Smooth muscle cell of the coronary artery (primary cell): Measurements from ENCODE around the gene HSPA1B. TPM values are rescaled to one million over a fixed set of nuclear protein-coding genes. Genes with fewer than 3 reads are reported as not detected.

Source experiments
- total RNA-seq: library from RNA; depleted of rRNA; stranded (reverse); fragments of >200 nt; gene quantifications from 2 replicates; pipeline ENCODE4 v1.2.3, GENCODE V29; 2014; ENCODE audit warnings: low replicate concordance

Gene HSPA1B
- total RNA-seq: 66.7 and 494 TPM in 2 replicates

DNA sequence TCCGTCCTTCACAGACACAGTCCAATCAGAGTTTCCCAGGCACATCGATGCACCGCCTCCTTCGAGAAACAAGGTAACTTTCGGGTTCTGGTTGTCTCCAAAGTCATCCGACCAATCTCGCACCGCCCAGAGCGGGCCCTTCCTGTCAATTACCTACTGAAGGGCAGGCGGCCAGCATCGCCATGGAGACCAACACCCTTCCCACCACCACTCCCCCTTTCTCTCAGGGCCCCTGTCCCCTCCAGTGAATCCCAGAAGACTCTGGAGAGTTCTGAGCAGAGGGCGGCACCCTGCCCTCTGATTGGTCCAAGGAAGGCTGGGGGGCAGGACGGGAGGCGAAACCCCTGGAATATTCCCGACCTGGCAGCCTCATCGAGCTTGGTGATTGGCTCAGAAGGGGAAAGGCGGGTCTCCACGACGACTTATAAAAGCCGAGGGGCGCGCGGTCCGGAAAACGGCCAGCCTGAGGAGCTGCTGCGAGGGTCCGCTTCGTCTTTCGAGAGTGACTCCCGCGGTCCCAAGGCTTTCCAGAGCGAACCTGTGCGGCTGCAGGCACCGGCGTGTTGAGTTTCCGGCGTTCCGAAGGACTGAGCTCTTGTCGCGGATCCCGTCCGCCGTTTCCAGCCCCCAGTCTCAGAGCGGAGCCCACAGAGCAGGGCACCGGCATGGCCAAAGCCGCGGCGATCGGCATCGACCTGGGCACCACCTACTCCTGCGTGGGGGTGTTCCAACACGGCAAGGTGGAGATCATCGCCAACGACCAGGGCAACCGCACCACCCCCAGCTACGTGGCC lies at the start of gene HSPA1B:
Gene HSPA1B (plus strand): TSS at position 453 of the 794 bp plus-strand sequence. CDS start 213 bp downstream, at position 666.

DNA sequence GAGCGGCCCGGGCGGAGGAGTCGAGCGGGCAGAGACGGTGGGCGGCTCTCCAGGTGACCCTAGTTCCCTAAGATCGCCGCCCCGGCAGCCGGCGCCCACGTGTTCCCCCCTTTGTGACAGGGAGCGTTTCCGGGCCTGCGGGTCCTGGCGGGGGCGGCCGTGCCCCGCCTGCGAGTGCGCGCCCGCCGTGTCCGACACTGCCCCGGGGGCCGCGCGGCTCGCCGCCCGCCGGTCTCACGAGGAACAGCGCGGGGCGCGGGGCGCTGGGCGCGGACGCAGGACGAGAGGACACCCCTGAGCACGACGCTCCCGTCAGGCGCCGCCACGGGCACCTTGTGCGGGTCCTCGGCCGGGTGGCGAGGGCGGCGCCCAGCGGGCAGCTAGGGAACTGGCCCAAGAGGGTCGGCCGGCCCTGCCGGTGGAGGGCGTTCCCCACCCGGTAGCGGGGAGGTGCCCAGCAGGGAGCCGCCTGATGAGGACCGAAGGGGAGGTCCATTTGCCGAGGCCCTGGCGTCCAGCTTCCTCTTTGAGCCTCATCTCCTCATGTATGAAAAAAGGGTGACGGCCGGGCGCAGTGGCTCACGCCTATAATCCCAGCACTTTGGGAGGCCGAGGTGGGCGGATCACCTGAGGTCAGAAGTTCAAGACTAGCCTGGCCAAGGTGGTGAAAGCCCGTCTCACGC lies 31.8 kb upstream of the HSPA1B start, which contains the start of gene VARS1:
Gene VARS1 (minus strand): TSS at position 137 of the 683 bp plus-strand sequence. CDS start 535 bp downstream, outside the sequence.

DNA sequence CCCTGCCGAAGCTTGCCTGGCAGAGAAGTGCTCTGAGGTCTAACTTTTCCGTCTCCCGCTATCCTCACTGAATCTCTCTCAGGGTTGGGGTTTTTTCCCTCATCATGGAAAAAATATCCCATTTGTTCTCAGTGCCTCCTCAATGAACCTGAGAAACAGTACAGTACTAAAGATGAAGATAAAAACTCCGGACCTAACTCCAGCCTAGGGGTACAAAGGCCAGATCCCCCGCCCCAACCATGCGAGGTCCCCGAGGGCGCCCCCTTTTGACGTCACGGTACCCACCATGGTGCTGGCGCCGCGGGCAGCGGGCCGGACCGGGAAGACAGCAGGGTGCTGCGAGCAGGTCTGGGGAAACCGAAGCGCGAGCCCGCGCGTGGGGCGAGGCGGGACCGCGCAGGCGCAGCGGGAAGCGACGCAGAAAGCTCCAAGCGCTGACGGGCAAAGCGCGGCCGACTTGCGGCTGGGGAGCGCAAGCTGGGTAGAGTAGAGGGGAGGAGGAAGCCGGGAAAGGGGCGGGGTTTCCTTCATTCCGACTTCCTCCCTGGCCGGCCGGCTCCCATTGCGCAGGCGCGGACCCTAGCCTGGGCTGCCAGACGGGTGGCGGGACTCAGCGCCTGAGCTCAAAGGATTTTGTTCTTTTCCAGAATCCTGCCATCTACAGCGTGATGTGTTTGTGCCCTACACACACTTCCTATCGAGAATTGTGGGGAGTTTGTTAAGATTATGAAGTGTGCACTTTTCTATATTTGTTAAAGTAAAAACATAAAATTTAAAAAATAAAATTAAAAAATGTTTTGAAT lies 20.9 kb upstream of the HSPA1B start, which contains the start of gene LSM2:
Gene LSM2 (minus strand): TSS at position 497 of the 803 bp plus-strand sequence. CDS start 209 bp downstream, at position 288.

DNA sequence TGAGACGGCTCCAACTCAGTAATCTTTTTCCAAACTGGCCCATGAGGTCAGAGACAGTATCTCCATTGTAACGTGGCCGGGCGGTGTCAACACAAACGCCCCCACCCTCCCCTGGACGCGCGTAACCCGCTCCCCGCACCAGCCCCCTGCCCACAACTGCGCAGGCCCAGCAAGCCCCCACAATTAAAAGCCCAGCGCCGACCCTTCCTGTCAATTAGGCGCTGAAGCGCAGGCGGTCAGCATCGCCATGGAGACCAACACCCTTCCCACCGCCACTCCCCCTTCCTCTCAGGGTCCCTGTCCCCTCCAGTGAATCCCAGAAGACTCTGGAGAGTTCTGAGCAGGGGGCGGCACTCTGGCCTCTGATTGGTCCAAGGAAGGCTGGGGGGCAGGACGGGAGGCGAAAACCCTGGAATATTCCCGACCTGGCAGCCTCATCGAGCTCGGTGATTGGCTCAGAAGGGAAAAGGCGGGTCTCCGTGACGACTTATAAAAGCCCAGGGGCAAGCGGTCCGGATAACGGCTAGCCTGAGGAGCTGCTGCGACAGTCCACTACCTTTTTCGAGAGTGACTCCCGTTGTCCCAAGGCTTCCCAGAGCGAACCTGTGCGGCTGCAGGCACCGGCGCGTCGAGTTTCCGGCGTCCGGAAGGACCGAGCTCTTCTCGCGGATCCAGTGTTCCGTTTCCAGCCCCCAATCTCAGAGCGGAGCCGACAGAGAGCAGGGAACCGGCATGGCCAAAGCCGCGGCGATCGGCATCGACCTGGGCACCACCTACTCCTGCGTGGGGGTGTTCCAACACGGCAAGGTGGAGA lies 12.3 kb upstream of the HSPA1B start, which contains the start of the genes HSPA1A and HSPA1L:
Gene HSPA1A (plus strand): TSS at position 519 of the 814 bp plus-strand sequence. CDS start 214 bp downstream, at position 733.
Gene HSPA1L (minus strand): TSS at position 259 of the 814 bp plus-strand sequence. CDS start 3,311 bp downstream, outside the sequence.

DNA sequence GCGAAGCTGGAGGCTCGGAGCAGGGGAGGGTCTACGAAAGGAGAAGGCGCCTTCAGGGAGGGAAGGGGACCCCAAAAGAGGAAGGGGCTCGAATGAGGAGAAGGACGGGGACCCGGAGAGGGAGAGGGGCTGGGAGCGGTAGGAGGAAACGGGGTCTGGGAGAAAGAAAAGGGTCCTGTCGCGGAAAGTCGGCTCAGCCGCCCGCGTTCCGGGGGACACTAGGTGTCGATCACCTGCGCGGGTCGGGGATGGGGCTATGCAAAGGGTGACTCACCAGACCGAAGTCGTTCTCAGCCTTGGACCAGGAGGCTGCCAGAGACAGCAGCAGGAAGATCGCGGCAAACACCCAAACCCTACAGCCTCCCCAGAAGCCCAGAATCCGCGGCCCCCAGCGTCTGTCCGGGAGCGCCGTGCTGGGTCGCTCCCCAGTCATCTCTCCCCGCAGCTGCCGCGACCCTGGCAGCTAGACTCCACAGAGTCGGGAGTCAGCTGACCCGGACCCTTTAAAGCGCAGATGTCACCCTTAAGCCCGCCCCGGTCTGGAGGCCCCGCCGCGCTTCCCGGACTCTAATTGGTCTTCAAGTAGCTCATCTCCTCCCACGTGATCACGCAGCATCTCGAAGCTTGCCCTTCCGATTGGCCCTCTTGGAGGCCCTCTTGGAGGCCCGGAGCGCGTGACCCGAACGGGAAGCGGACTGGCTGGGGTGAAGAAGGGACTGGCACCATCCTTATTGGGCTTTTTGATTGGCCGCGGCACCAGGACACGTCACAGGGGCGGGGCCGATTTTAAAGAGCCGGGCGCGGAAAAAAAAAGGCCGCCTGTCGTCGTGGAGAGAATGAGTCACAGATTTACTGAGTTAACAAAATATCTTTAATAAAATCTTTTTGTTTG lies 35.1 kb downstream of the HSPA1B start, which contains the start of gene NEU1:
Gene NEU1 (minus strand): TSS at position 478 of the 892 bp plus-strand sequence. CDS start 45 bp downstream, at position 433.

DNA sequence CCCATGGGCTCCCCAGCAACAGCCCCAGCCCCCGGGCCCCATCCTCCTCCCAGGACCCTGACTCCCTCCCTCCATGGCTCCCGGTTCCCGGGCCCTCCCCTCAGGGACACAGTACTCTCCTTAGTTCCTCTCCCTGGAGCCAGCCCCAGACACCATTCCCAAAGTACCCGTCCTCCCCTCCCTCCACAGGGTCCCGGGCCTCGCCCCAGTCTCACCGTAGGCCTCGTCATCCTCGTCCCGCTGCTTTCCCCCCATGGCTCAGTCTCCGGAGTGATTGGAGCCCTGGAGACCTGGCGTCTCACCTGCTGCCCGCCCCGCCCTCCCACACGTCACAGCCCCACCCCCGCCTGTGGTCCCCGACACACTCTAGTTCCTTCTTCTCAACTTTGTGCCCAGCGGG lies 51.2 kb downstream of the HSPA1B start, which contains the start of gene SLC44A4:
Gene SLC44A4 (minus strand): TSS at position 272 of the 400 bp plus-strand sequence. CDS start 17 bp downstream, at position 255.

Other genes starting within 250 kb of the HSPA1B start
- gene LTB, start 245.3 kb upstream of the HSPA1B start, total RNA-seq: not detected in 2 replicates
- gene LST1, start 241.5 kb upstream of the HSPA1B start, total RNA-seq: 0.30 TPM in 1 of 2 replicates, not detected in the other
- gene NCR3, start 234.7 kb upstream of the HSPA1B start, total RNA-seq: not detected in 2 replicates
- gene AIF1, start 212.5 kb upstream of the HSPA1B start, total RNA-seq: not detected in 2 replicates
- 13.9 and 24.8 TPM in 2 replicates for gene PRRC2A, start 207.0 kb upstream of the HSPA1B start, total RNA-seq
- gene BAG6, start 175.1 kb upstream of the HSPA1B start, total RNA-seq: 54.9 and 100 TPM in 2 replicates
- gene APOM, start 171.8 kb upstream of the HSPA1B start, total RNA-seq: 0.70 and 1.5 TPM in 2 replicates
- 16.6 and 18.2 TPM in 2 replicates for gene C6orf47, start 167.0 kb upstream of the HSPA1B start, total RNA-seq
- 6.1 and 13.6 TPM in 2 replicates for gene GPANK1, start 162.7 kb upstream of the HSPA1B start, total RNA-seq
- 71.1 and 94.1 TPM in 2 replicates for gene CSNK2B, start 161.7 kb upstream of the HSPA1B start, total RNA-seq
- gene LY6G5B, start 157.8 kb upstream of the HSPA1B start, total RNA-seq: 2.2 and 4.0 TPM in 2 replicates
- gene LY6G5C, start 146.7 kb upstream of the HSPA1B start, total RNA-seq: 0.15 TPM in 1 of 2 replicates, not detected in the other
- 51.3 and 104 TPM in 2 replicates for gene ABHD16A, start 124.4 kb upstream of the HSPA1B start, total RNA-seq
- gene LY6G6F, start 120.9 kb upstream of the HSPA1B start, total RNA-seq: not detected in 2 replicates
- not detected in 2 replicates for gene LY6G6D, start 112.4 kb upstream of the HSPA1B start, total RNA-seq
- not detected in 2 replicates for gene LY6G6C, start 106.0 kb upstream of the HSPA1B start, total RNA-seq
- gene MPIG6B, start 104.4 kb upstream of the HSPA1B start, total RNA-seq: not detected in 2 replicates
- gene DDAH2, start 98.4 kb upstream of the HSPA1B start, total RNA-seq: 108 and 116 TPM in 2 replicates
- gene CLIC1, start 91.2 kb upstream of the HSPA1B start, total RNA-seq: 395 and 679 TPM in 2 replicates
- 2.5 and 4.0 TPM in 2 replicates for gene MSH5, start 87.7 kb upstream of the HSPA1B start, total RNA-seq
- 0.53 and 0.70 TPM in 2 replicates for gene SAPCD1, start 65.1 kb upstream of the HSPA1B start, total RNA-seq
- 0.15 and 0.23 TPM in 2 replicates for gene VWA7, start 50.4 kb upstream of the HSPA1B start, total RNA-seq
- gene VARS1, start 32.0 kb upstream of the HSPA1B start, total RNA-seq: 37.9 and 59.7 TPM in 2 replicates
- gene LSM2, start 20.8 kb upstream of the HSPA1B start, total RNA-seq: 24.6 and 27.8 TPM in 2 replicates
- gene HSPA1L, start 12.5 kb upstream of the HSPA1B start, total RNA-seq: 0.98 and 4.1 TPM in 2 replicates
- gene HSPA1A, start 12.2 kb upstream of the HSPA1B start, total RNA-seq: 47.1 and 396 TPM in 2 replicates
- 54.9 and 72.8 TPM in 2 replicates for gene NEU1, start 35.1 kb downstream of the HSPA1B start, total RNA-seq
- not detected in 2 replicates for gene SLC44A4, start 51.3 kb downstream of the HSPA1B start, total RNA-seq
- gene EHMT2, start 70.0 kb downstream of the HSPA1B start, total RNA-seq: 41.5 and 175 TPM in 2 replicates
- gene ZBTB12, start 74.3 kb downstream of the HSPA1B start, total RNA-seq: 6.2 and 12.4 TPM in 2 replicates
- 0.90 and 26.7 TPM in 2 replicates for gene C2, start 100.0 kb downstream of the HSPA1B start, total RNA-seq
- 15.0 and 108 TPM in 2 replicates for gene CFB, start 118.4 kb downstream of the HSPA1B start, total RNA-seq
- gene NELFE, start 131.2 kb downstream of the HSPA1B start, total RNA-seq: 77.8 and 109 TPM in 2 replicates
- gene SKIC2, start 131.4 kb downstream of the HSPA1B start, total RNA-seq: 48.6 and 68.8 TPM in 2 replicates
- gene DXO, start 144.4 kb downstream of the HSPA1B start, total RNA-seq: 6.9 and 12.9 TPM in 2 replicates
- 3.7 and 23.1 TPM in 2 replicates for gene C4A, start 154.3 kb downstream of the HSPA1B start, total RNA-seq
- gene C4B, start 187.1 kb downstream of the HSPA1B start, total RNA-seq: 3.2 and 24.0 TPM in 2 replicates
- 0.08 TPM in 1 of 2 replicates, not detected in the other for gene CYP21A2, start 210.7 kb downstream of the HSPA1B start, total RNA-seq